Measurements from ENCODE around the gene ZNHIT2. TPM values are rescaled to one million over a fixed set of nuclear protein-coding genes. Genes with fewer than 3 reads are reported as not detected.

Gene ZNHIT2
- total and polyA plus RNA-seq, 3 donors from 2014 or later = 47.3 to 119 (median 64.2) TPM

- intact Hi-C loops (cut with DNase I; ENCODE audit: low total_unique reads) = loop anchor here (10.0 kb wide), 1 partner anchor 102 kb away; the partner anchor contains the start of gene ARL2
- peaks cover 28% of the 10 kb centered on the region for H3K4me1 ChIP-seq
- TF ChIP-seq CTCF (IDR thresholded peaks at IDR 0.05) = no peak
- no peak for TF ChIP-seq POLR2A (IDR thresholded peaks at IDR 0.05)
Measured at GRCh38 chr11:65116370-65117205, 913 bp downstream of the ZNHIT2 start.

GRCh38 chr11:65115361-65116082, 2.0 kb downstream of the ZNHIT2 start:
- H3K27ac ChIP-seq = no peak overlapping the region
- H3K27me3 ChIP-seq = no peaks in the 10 kb centered on the region
- peaks cover 22% of the 10 kb centered on the region for H3K4me1 ChIP-seq
- no peak for DNase-seq
- H3K9me3 ChIP-seq = no peaks in the 10 kb centered on the region
- 60 to 75% methylated on average over 4 to 21 of the region's 21 CpGs for WGBS, 2 donors
- no peaks in the 10 kb centered on the region for H3K36me3 ChIP-seq (ENCODE audit: low read depth, missing control alignments)
- H3K4me3 ChIP-seq = no peak overlapping the region
- TF ChIP-seq CTCF (IDR thresholded peaks at IDR 0.05) = no peak
- no peak for TF ChIP-seq POLR2A (IDR thresholded peaks at IDR 0.05)
- intact Hi-C loops (cut with DNase I; ENCODE audit: low total_unique reads) = loop anchor here (10.0 kb wide), 1 partner anchor 101 kb away; the partner anchor contains the start of gene ARL2

More at GRCh38 chr11:65116370-65117205, 913 bp downstream of the ZNHIT2 start:
- peak; percentile 38 for DNase-seq
- Histone ChIP-seq H3K36me3 (ENCODE audit: low read depth, missing control alignments) (no peaks in the 10 kb centered on the region), H3K9me3 (no peaks in the 10 kb centered on the region), H3K4me3 (peak overlapping the region; percentile 81 to 84), H3K27ac (peak overlapping the region; percentile 27 to 82), H3K27me3 (no peaks in the 10 kb centered on the region)
- whole genome bisulfite sequencing, 2 donors = 19 to 74% methylated on average over 7 to 59 of the region's 68 CpGs

GRCh38 chr11:65114538-65115171, 2.8 kb downstream of the ZNHIT2 start:
- Histone ChIP-seq H3K4me1 (peaks cover 21% of the 10 kb centered on the region), H3K27me3 (no peaks in the 10 kb centered on the region), H3K9me3 (no peaks in the 10 kb centered on the region), H3K27ac (no peak overlapping the region), H3K4me3 (no peak overlapping the region), H3K36me3 (ENCODE audit: low read depth, missing control alignments) (no peaks in the 10 kb centered on the region)
- intact Hi-C loops (cut with DNase I; ENCODE audit: low total_unique reads) = loop anchor here (10.0 kb wide), 1 partner anchor 100 kb away; the partner anchor contains the start of gene ARL2
- WGBS, 2 donors = 89 to 90% methylated on average over 5 to 11 of the region's 11 CpGs
- TF ChIP-seq POLR2A (IDR thresholded peaks at IDR 0.05) (no peak), CTCF (IDR thresholded peaks at IDR 0.05) (no peak)
- DNase-seq = no peak

GRCh38 chr11:65113839-65114238, 3.7 kb downstream of the ZNHIT2 start:
- H3K27ac ChIP-seq = no peak overlapping the region
- DNase-seq = no peak
- no peak overlapping the region for H3K4me3 ChIP-seq
- H3K4me1 ChIP-seq = peaks cover 21% of the 10 kb centered on the region
- WGBS, 2 donors = 51 to 60% methylated on average over 5 to 6 of the region's 6 CpGs
- H3K36me3 ChIP-seq (ENCODE audit: low read depth, missing control alignments) = no peaks in the 10 kb centered on the region
- no peak for TF ChIP-seq CTCF (IDR thresholded peaks at IDR 0.05)
- TF ChIP-seq POLR2A (IDR thresholded peaks at IDR 0.05) = no peak
- intact Hi-C loops (cut with DNase I; ENCODE audit: low total_unique reads) = loop anchor here (10.0 kb wide), 1 partner anchor 99 kb away; the partner anchor contains the start of gene ARL2
- H3K9me3 ChIP-seq = no peaks in the 10 kb centered on the region
- H3K27me3 ChIP-seq = no peaks in the 10 kb centered on the region
